Ovary (tissue), 3 donors: ENCODE measurements around the gene STARD7.

Experiments used
- CTCF ChIP-seq, 3 donors: fragments of 450-650 bp in 2 of 3; fragments of 200-600 bp in 1 of 3; IDR thresholded peaks; one replicate each; pipeline versions ENCODE4 v1.5.1 to v1.8.0; 2016 to 2022; ENCODE audit warnings: antibody characterized with exemption in 3 of 3, mild to moderate bottlenecking in 1 of 3
- EP300 ChIP-seq: sonication (generic); formaldehyde crosslinking; IDR thresholded peaks from one replicate; pipeline ENCODE4 v1.6.1; 2017; ENCODE audit warnings: antibody characterized with exemption
- POLR2A ChIP-seq: fragments of 450-650 bp; IDR thresholded peaks from one replicate; pipeline ENCODE4 v1.6.1; 2017; ENCODE audit warnings: antibody characterized with exemption, mild to moderate bottlenecking, moderate library complexity
- donor health status: DM: no; HTN: no; CAD: no.

- TF ChIP-seq CTCF (IDR thresholded peaks at IDR 0.05) (no peak), POLR2A (no peak), EP300 (no peak)
Observed at GRCh38 chr2:96256611-96257113, 48.0 kb upstream of the STARD7 start.
